H9 (cell line): ENCODE results near the gene FAT1. TPM values are rescaled to one million over a fixed set of nuclear protein-coding genes. Genes with fewer than 3 reads are reported as not detected.

Experiments used
- DNase-seq: peaks from one replicate; pipeline ENCODE4 v3.0.0-alpha.2; 2017
- H2AFZ ChIP-seq: one replicate; pipeline ENCODE4 v1.6.1; 2013; ENCODE audit warnings: mild to moderate bottlenecking, low read length, control low read depth, moderate library complexity
- H2AK5ac ChIP-seq: 2 replicates; pipeline ENCODE4 v1.6.1; 2013; ENCODE audit warnings: low read length, control low read depth, mixed read lengths; ENCODE audit not compliant: insufficient read length
- H2BK120ac ChIP-seq: one replicate; pipeline ENCODE4 v1.6.1; 2013; ENCODE audit warnings: low read depth, mild to moderate bottlenecking, low read length, control low read depth, inconsistent platforms; ENCODE audit not compliant: poor library complexity, severe bottlenecking
- H2BK12ac ChIP-seq: 2 replicates; pipeline ENCODE4 v1.6.1; 2013; ENCODE audit warnings: low read length, control low read depth, mixed read lengths, low read depth; ENCODE audit not compliant: insufficient read length
- H2BK15ac ChIP-seq: 2 replicates; pipeline ENCODE4 v1.6.1; 2013; ENCODE audit warnings: low read depth, low read length, control low read depth
- H2BK20ac ChIP-seq: one replicate; pipeline ENCODE4 v1.6.1; 2013; ENCODE audit warnings: low read depth, mild to moderate bottlenecking, low read length, control low read depth, inconsistent platforms; ENCODE audit not compliant: poor library complexity, severe bottlenecking
- H2BK5ac ChIP-seq: 2 replicates; pipeline ENCODE4 v1.6.1; 2013; ENCODE audit warnings: low read length, control low read depth, mixed read lengths; ENCODE audit not compliant: insufficient read length
- H3K14ac ChIP-seq: 2 replicates; pipeline ENCODE4 v1.6.1; 2013; ENCODE audit warnings: low read length, control low read depth; ENCODE audit not compliant: insufficient read depth
- H3K18ac ChIP-seq: 2 replicates; pipeline ENCODE4 v1.6.1; 2013; ENCODE audit warnings: low read depth, mild to moderate bottlenecking, mixed read lengths, low read length, control low read depth; ENCODE audit not compliant: insufficient read length
- H3K23ac ChIP-seq: 2 replicates; pipeline ENCODE4 v1.6.1; 2013; ENCODE audit warnings: low read length, control low read depth, mixed read lengths, low read depth; ENCODE audit not compliant: insufficient read length
- H3K23me2 ChIP-seq: 2 replicates; pipeline ENCODE4 v1.6.1; 2013; ENCODE audit warnings: low read depth, mild to moderate bottlenecking, mixed read lengths, low read length, control low read depth; ENCODE audit not compliant: insufficient read length, poor library complexity, severe bottlenecking
- H3K27ac ChIP-seq: 2 replicates; pipeline ENCODE4 v1.5.1; 2013; ENCODE audit warnings: low read length, control low read depth, mixed read lengths, low read depth; ENCODE audit not compliant: insufficient read length
- H3K27me3 ChIP-seq: 2 replicates; pipeline ENCODE4 v1.6.1; 2013; ENCODE audit warnings: low read length, control low read depth, inconsistent platforms; ENCODE audit not compliant: insufficient read depth
- H3K4ac ChIP-seq: 2 replicates; pipeline ENCODE4 v1.6.1; 2013; ENCODE audit warnings: low read depth, mild to moderate bottlenecking, control low read depth, inconsistent platforms, low read length, moderate library complexity
- H3K4me1 ChIP-seq: 2 replicates; pipeline ENCODE4 v1.6.1; 2013; ENCODE audit warnings: low read length, control low read depth, inconsistent platforms; ENCODE audit not compliant: insufficient read depth
- H3K4me2 ChIP-seq: 2 replicates; pipeline ENCODE4 v1.6.1; 2013; ENCODE audit warnings: low read length, control low read depth, mixed read lengths; ENCODE audit not compliant: insufficient read length, insufficient read depth
- H3K56ac ChIP-seq: 2 replicates; pipeline ENCODE4 v1.6.1; 2013; ENCODE audit warnings: low read depth, mild to moderate bottlenecking, mixed read lengths, low read length, control low read depth; ENCODE audit not compliant: insufficient read length
- H3K79me1 ChIP-seq: 2 replicates; pipeline ENCODE4 v1.6.1; 2013; ENCODE audit warnings: low read depth, mild to moderate bottlenecking, moderate library complexity, low read length, control low read depth, inconsistent platforms; ENCODE audit not compliant: insufficient read depth, poor library complexity, severe bottlenecking
- H3K79me2 ChIP-seq: 2 replicates; pipeline ENCODE4 v1.6.1; 2013; ENCODE audit warnings: low read length, control low read depth, inconsistent platforms; ENCODE audit not compliant: insufficient read depth
- H3K9ac ChIP-seq: 2 replicates; pipeline ENCODE4 v1.6.1; 2013; ENCODE audit warnings: low read length, control low read depth, mixed read lengths; ENCODE audit not compliant: insufficient read length; ENCODE audit errors: extremely low read depth
- H3K9me3 ChIP-seq: one replicate; pipeline ENCODE4 v1.6.1; 2013; ENCODE audit warnings: low read depth, low read length, inconsistent platforms; ENCODE audit not compliant: control insufficient read depth
- H3T11ph ChIP-seq: one replicate; pipeline ENCODE4 v1.6.1; 2013; ENCODE audit warnings: mild to moderate bottlenecking, low read length, control low read depth, inconsistent platforms
- H4K20me1 ChIP-seq: one replicate; pipeline ENCODE4 v1.6.1; 2013; ENCODE audit not compliant: control insufficient read depth, insufficient read length, insufficient read depth
- H4K5ac ChIP-seq: 2 replicates; pipeline ENCODE4 v1.6.1; 2013; ENCODE audit warnings: low read depth, mild to moderate bottlenecking, mixed read lengths, low read length, control low read depth; ENCODE audit not compliant: insufficient read length
- H4K8ac ChIP-seq: replicated peaks from 2 replicates; pipeline ENCODE4 v1.6.1; 2013; ENCODE audit warnings: low read length, control low read depth, mixed read lengths, low read depth; ENCODE audit not compliant: insufficient read length
- H4K91ac ChIP-seq: 2 replicates; pipeline ENCODE4 v1.6.1; 2013; ENCODE audit warnings: low read depth, mild to moderate bottlenecking, moderate library complexity, mixed read lengths, low read length, control low read depth; ENCODE audit not compliant: insufficient read length
- H3K27ac Mint-ChIP-seq, 3 experiments: 2 replicates in 2 of 3; 3 replicates in 1 of 3; pipeline ENCODE4 v1.8.0; 2020 to 2021; ENCODE audit warnings: mixed read lengths in 3 of 3, mild to moderate bottlenecking in 1 of 3, moderate library complexity in 1 of 3
- H3K27me3 Mint-ChIP-seq: 2 replicates; pipeline ENCODE4 v1.8.0; 2021; ENCODE audit warnings: low read depth, mild to moderate bottlenecking, moderate library complexity, mixed read lengths
- H3K36me3 Mint-ChIP-seq, 3 experiments: 2 replicates in 2 of 3; 3 replicates in 1 of 3; pipeline ENCODE4 v1.8.0; 2020 to 2021; ENCODE audit warnings: low read depth in 3 of 3, mixed read lengths in 3 of 3; ENCODE audit not compliant: insufficient read depth in 1 of 3
- H3K4me1 Mint-ChIP-seq, 2 experiments: 2 replicates each; pipeline ENCODE4 v1.8.0; 2020; ENCODE audit warnings: mixed read lengths in 2 of 2
- H3K4me3 Mint-ChIP-seq, 2 experiments: 2 replicates in 1 of 2; 3 replicates in 1 of 2; pipeline ENCODE4 v1.8.0; 2020 to 2021; ENCODE audit warnings: mild to moderate bottlenecking in 2 of 2, mixed read lengths in 2 of 2, moderate library complexity in 1 of 2
- H3K9me3 Mint-ChIP-seq, 2 experiments: 2 replicates in 1 of 2; 3 replicates in 1 of 2; pipeline ENCODE4 v1.8.0; 2020; ENCODE audit warnings: mild to moderate bottlenecking in 2 of 2, mixed read lengths in 2 of 2, moderate library complexity in 1 of 2
- WGBS: extraction: QIAGEN DNeasy Blood & Tissue Kit; methylation state at CpG from one replicate; pipeline ENCODE4 v1.1.7; 2013; ENCODE audit warnings: missing lambda C conversion rate, low lambda C conversion rate, mixed read lengths; ENCODE audit not compliant: insufficient read length; ENCODE audit errors: extremely low coverage; 5-methylcytosine and 5-hydroxymethylcytosine counted together
- total RNA-seq: library from RNA; stranded (reverse); gene quantifications from 2 replicates; pipeline ENCODE4 v1.2.1, GENCODE V29; 2021
- TF ChIP-seq, protein P1 (sequence below): fragments of 200-600 bp; sonication (generic); conservative IDR thresholded peaks from 3 replicates; pipeline ENCODE4 v1.8.0; 2021; ENCODE audit warnings: antibody characterized with exemption, mild to moderate bottlenecking

FAT1 gene
- total RNA-seq, 1 experiment from 2014 or later, result 173 TPM

DNA sequence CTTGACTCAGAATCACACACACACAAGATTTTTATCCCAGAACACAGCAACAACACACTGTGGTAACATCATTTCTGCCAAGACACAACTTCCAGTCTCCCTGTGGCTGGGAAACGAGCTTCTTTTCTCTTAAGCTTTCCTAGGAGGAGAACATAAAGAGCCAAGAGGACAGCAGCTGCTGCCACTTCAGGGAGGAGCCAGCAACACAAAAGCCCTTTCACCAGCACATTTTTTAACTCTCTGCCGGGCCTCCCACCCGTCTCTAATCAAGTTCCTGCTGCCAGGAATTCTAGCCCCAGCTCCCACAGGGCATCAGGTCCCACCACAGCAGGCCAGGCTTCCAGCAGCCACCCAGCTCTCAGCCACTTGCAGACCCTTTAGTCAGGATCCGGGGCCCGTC lies 22.4 kb downstream of the FAT1 start:
- Histone ChIP-seq H3K9ac (no peak overlapping the region), H3K27ac (no peak overlapping the region), H2BK15ac (no peak overlapping the region), H3T11ph (no peak overlapping the region), H3K79me2 (peaks cover 27% of the 10 kb centered on the region; the same call in 1 of the 2 replicates), H3K18ac (no peak overlapping the region), H3K4me1 (peaks cover 9% of the 10 kb centered on the region), H4K20me1 (no peaks in the 10 kb centered on the region), H3K9me3 (no peaks in the 10 kb centered on the region), H3K27me3 (no peaks in the 10 kb centered on the region), H2BK12ac (no peak overlapping the region), H2BK5ac (no peak overlapping the region), H4K5ac (no peak overlapping the region), H3K14ac (no peak overlapping the region), H2AFZ (no peak overlapping the region), H3K79me1 (peaks cover 5% of the 10 kb centered on the region), H4K91ac (no peak overlapping the region), H2BK120ac (no peak overlapping the region), H3K23ac (no peak overlapping the region), H2AK5ac (no peak overlapping the region), H4K8ac (no peak overlapping the region), H3K4ac (no peak overlapping the region), H3K4me2 (peak overlapping the region; percentile 37), H2BK20ac (no peak overlapping the region), H3K23me2 (no peaks in the 10 kb centered on the region), H3K56ac (no peak overlapping the region)
- H3K4me3 Mint-ChIP-seq, result peak overlapping the region in 1 of 2 experiments; percentile 61; a peak in 3 of 5 replicates
- DNase-seq, result peak; percentile 84
- peaks cover 27 to 68% (median 56%) of the 10 kb centered on the region in 3 experiments for H3K36me3 Mint-ChIP-seq
- TF ChIP-seq, protein P1, sequence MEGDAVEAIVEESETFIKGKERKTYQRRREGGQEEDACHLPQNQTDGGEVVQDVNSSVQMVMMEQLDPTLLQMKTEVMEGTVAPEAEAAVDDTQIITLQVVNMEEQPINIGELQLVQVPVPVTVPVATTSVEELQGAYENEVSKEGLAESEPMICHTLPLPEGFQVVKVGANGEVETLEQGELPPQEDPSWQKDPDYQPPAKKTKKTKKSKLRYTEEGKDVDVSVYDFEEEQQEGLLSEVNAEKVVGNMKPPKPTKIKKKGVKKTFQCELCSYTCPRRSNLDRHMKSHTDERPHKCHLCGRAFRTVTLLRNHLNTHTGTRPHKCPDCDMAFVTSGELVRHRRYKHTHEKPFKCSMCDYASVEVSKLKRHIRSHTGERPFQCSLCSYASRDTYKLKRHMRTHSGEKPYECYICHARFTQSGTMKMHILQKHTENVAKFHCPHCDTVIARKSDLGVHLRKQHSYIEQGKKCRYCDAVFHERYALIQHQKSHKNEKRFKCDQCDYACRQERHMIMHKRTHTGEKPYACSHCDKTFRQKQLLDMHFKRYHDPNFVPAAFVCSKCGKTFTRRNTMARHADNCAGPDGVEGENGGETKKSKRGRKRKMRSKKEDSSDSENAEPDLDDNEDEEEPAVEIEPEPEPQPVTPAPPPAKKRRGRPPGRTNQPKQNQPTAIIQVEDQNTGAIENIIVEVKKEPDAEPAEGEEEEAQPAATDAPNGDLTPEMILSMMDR, result no peak
- H3K4me1 Mint-ChIP-seq, result peaks cover 54 to 62% of the 10 kb centered on the region in 2 experiments
- H3K27ac Mint-ChIP-seq, result peak overlapping the region; percentile 90 to 96 (median 95)
- H3K27me3 Mint-ChIP-seq, result no peaks in the 10 kb centered on the region
- WGBS, result no CpG with 5 or more reads among the region's 5 CpGs
- no peaks in the 10 kb centered on the region; a peak in 2 of 5 replicates for H3K9me3 Mint-ChIP-seq
